Central memory CD8-positive, alpha-beta T cell (primary cell): Measurements from ENCODE around the gene KSR2.
A peak's percentile ranks its signal among the peaks of the same experiment; 100 is the strongest.
"Not testable (repeated sequence)": the region's sequence is repeated elsewhere in the genome, so short reads cannot be mapped to it uniquely, and the experiment has no call there.

Experiments used
- ATAC-seq: fragments of 150-1000 bp; cut with Tn5 transposase; replicated peaks from 2 replicates; pipeline ENCODE4 v1.10.0; 2022; ENCODE audit warnings: mild to moderate bottlenecking, moderate FRiP score, moderate number of reproducible peaks; ENCODE audit not compliant: poor library complexity, severe bottlenecking; ENCODE audit errors: extremely low read depth
- DNase-seq, 2 donors: peaks; one replicate each; pipeline ENCODE4 v3.0.0; 2021; ENCODE audit warnings: low spot score in 2 of 2
- H3K27ac Mint-ChIP-seq: one replicate; pipeline ENCODE4 v1.8.0; 2022; ENCODE audit warnings: low read depth, mild to moderate bottlenecking, moderate library complexity, mixed read lengths
- H3K27me3 Mint-ChIP-seq: one replicate; pipeline ENCODE4 v1.8.0; 2022; ENCODE audit warnings: mixed read lengths
- H3K36me3 Mint-ChIP-seq: one replicate; pipeline ENCODE4 v1.8.0; 2022; ENCODE audit warnings: mild to moderate bottlenecking, moderate library complexity, mixed read lengths; ENCODE audit not compliant: insufficient read depth
- H3K4me1 Mint-ChIP-seq: one replicate; pipeline ENCODE4 v1.8.0; 2022; ENCODE audit warnings: mixed read lengths
- H3K4me3 Mint-ChIP-seq: one replicate; pipeline ENCODE4 v1.8.0; 2022; ENCODE audit warnings: mild to moderate bottlenecking, moderate library complexity, mixed read lengths
- H3K9me3 Mint-ChIP-seq: one replicate; pipeline ENCODE4 v1.8.0; 2022; ENCODE audit warnings: mixed read lengths

Gene KSR2

GRCh38 chr12:117968826-117969659 is at the start of gene KSR2:
Gene KSR2, minus strand, starts transcription at chr12:117968990. Its CDS starts 735 bp downstream, at chr12:117968255.
- Mint-ChIP-seq H3K4me1 (peaks cover 13% of the 10 kb centered on the region), H3K27me3 (peaks cover 92% of the 10 kb centered on the region), H3K36me3 (peaks cover 4% of the 10 kb centered on the region), H3K4me3 (peak within 1 kb of the TSS; percentile 75), H3K27ac (no peak within 1 kb of the TSS), H3K9me3 (peaks cover 11% of the 10 kb centered on the region)
- ATAC-seq (no peak), DNase-seq (no peak)

DNA sequence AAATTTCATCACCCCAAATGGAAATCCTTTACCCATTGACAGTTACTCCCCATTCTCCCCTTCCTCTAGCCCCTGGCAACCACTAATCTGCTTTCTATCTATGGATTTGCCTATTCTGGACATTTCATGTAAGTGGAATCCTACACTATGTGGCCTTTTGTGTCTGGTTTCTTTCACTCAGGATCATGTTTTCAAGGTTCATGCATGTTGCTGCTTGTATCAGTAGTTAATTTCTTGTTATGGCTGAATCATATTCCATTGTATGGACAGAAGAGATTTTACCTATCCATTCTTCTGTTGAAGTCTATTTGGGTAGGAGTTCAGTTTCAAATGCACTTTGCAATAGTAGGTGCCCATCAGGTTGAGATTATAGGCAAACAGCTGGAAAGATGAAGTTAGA is 49.1 kb upstream of the KSR2 start:
- Mint-ChIP-seq H3K4me1 (peaks cover 19% of the 10 kb centered on the region), H3K27ac (no peak overlapping the region), H3K9me3 (no peaks in the 10 kb centered on the region), H3K4me3 (peak overlapping the region; percentile 93), H3K27me3 (no peaks in the 10 kb centered on the region), H3K36me3 (peaks cover 36% of the 10 kb centered on the region)
- DNase-seq (no peak), ATAC-seq (no peak)

- Mint-ChIP-seq H3K9me3 (no peaks in the 10 kb centered on the region), H3K27me3 (no peaks in the 10 kb centered on the region), H3K36me3 (peaks cover 28% of the 10 kb centered on the region), H3K27ac (peak within 1 kb of the TSS; percentile 97), H3K4me3 (peak within 1 kb of the TSS; percentile 93), H3K4me1 (peaks cover 19% of the 10 kb centered on the region)
- DNase-seq = peak; percentile 94 to 95
- ATAC-seq = peak; percentile 99
Observed at GRCh38 chr12:118016424-118017264, 47.9 kb upstream of the KSR2 start, which contains the start of gene RFC5. Gene RFC5, plus strand, starts transcription at chr12:118016703. Its CDS starts 125 bp downstream, at chr12:118016828.

GRCh38 chr12:118015944-118016343 is 47.2 kb upstream of the KSR2 start:
- Mint-ChIP-seq H3K27ac (peak overlapping the region; percentile 97), H3K36me3 (peaks cover 28% of the 10 kb centered on the region), H3K9me3 (no peaks in the 10 kb centered on the region), H3K27me3 (no peaks in the 10 kb centered on the region), H3K4me1 (peaks cover 19% of the 10 kb centered on the region), H3K4me3 (peak overlapping the region; percentile 93)
- DNase-seq = no peak
- no peak for ATAC-seq

DNA sequence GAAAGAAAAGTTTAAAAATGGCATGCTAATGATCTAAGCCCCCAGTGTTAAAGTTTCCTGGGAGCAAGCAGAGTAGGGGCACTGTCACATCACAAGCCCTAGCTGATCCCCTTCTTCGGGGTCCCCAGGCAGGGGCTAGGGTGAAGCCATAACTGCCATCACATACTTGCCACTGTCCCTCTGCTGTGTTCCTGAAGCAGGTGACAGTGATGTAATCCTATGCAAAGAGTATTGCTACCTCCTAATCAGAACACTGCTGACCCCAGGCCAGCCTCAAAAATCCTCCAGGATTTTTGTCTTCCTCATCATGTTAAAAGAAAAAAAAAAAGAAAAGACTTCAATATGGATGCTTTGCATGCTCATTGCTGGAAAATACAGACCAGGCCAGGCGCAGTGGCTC is 46.5 kb upstream of the KSR2 start:
- H3K36me3 Mint-ChIP-seq = peaks cover 26% of the 10 kb centered on the region
- ATAC-seq (no peak), DNase-seq (no peak)
- no peak overlapping the region for H3K27ac Mint-ChIP-seq
- H3K4me1 Mint-ChIP-seq = peaks cover 19% of the 10 kb centered on the region
- H3K9me3 Mint-ChIP-seq = no peaks in the 10 kb centered on the region
- H3K4me3 Mint-ChIP-seq = peak overlapping the region; percentile 18
- H3K27me3 Mint-ChIP-seq = no peaks in the 10 kb centered on the region

DNA sequence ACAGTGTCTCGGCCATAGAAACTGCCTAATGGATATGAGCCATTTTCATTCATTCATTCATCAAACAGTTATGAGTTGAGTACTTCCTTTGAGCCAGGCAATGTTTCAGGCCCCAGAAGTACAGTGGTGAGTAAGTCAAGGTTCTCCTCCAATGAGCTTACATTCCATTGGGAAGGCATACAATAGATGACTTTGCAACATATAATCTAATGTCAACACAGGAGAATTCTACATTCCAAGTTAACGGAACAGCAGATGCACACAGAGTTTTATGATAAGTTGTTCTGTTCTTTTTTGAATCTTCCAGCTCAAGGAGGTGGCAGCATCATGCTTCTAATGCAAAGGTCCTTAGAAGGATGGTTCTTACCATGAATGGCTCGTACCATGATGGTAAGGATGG is 44.5 kb upstream of the KSR2 start:
- H3K9me3 Mint-ChIP-seq = no peaks in the 10 kb centered on the region
- no peak for ATAC-seq
- peaks cover 22% of the 10 kb centered on the region for H3K36me3 Mint-ChIP-seq
- H3K27ac Mint-ChIP-seq = no peak overlapping the region
- H3K4me1 Mint-ChIP-seq = peaks cover 19% of the 10 kb centered on the region
- peaks cover 7% of the 10 kb centered on the region for H3K27me3 Mint-ChIP-seq
- DNase-seq = no peak
- H3K4me3 Mint-ChIP-seq = no peak overlapping the region

DNA sequence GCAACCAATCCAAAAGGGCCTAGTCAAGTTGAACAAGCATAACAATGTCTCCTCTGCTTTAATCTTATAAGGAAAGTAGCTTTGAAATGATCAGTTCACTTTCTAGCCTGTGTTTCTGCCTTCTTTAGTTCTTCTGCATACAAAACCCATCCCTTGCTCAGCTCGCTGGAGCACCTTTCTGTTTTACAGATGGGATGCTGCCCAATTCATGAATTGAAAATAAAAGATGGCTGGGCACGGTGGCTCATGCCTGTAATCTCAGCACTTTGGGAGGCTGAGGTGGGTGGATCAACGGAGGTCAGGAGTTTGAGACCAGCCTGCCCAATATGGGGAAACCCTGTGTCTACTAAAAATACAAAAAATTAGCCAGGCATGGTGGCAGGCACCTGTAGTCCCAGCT is 43.2 kb upstream of the KSR2 start:
- H3K27me3 Mint-ChIP-seq = peaks cover 7% of the 10 kb centered on the region
- H3K36me3 Mint-ChIP-seq = peaks cover 15% of the 10 kb centered on the region
- H3K4me1 Mint-ChIP-seq = peaks cover 8% of the 10 kb centered on the region
- no peaks in the 10 kb centered on the region for H3K9me3 Mint-ChIP-seq
- no peak for ATAC-seq
- DNase-seq = no peak
- H3K27ac Mint-ChIP-seq = no peak overlapping the region
- no peak overlapping the region for H3K4me3 Mint-ChIP-seq

GRCh38 chr12:118011377-118011776 is 42.6 kb upstream of the KSR2 start:
- Mint-ChIP-seq H3K9me3 (no peaks in the 10 kb centered on the region), H3K4me1 (peaks cover 2% of the 10 kb centered on the region), H3K27ac (no peak overlapping the region), H3K36me3 (peaks cover 9% of the 10 kb centered on the region), H3K4me3 (no peak overlapping the region), H3K27me3 (peaks cover 7% of the 10 kb centered on the region)
- DNase-seq = no peak
- ATAC-seq = no peak

DNA sequence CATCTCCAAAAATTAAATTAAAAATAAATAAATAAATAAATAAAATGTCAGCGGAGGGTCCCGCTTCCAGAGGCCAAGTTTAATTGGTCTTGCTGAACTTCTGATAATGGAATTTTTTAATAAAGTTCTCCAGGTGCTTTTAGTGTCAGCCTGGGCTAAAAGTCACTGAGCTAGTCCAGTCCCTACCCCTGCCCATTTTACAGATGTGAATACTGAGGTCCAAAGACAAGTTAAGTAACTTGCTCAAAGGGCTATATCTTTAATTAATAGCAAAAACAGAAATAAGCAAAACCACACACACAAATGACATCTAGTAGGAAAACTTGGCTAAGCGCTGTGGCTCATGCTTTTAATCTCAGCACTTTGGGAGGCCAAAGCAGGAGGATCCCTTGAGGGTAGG is 42.1 kb upstream of the KSR2 start:
- DNase-seq (no peak), ATAC-seq (no peak)
- H3K27me3 Mint-ChIP-seq = peaks cover 7% of the 10 kb centered on the region

DNA sequence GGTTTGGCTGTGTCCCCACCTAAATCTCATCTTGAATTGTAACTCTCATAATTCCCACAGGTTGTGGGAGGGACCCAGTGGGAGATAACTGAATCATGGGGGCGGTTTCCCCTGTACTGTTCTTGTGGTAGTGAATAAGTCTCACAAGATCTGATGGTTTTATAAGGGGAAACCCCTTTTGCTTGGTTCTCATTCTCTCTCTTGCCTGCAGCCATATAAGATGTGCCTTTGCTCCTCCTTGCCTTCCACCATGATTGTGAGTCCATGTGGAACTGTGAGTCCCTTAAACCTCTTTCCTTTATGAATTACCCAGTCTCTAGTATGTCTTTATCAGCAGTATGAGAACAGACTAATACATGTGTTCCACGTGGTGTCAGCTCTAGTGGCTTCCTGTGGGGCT is 31.0 kb upstream of the KSR2 start:
- not testable (repeated sequence) for ATAC-seq, H3K27me3 Mint-ChIP-seq, H3K27ac Mint-ChIP-seq, H3K4me3 Mint-ChIP-seq, DNase-seq, H3K4me1 Mint-ChIP-seq, H3K36me3 Mint-ChIP-seq, H3K9me3 Mint-ChIP-seq

More for the DNA sequence above, 42.1 kb upstream of the KSR2 start:
- Mint-ChIP-seq H3K36me3 (peaks cover 6% of the 10 kb centered on the region), H3K4me3 (no peak overlapping the region), H3K9me3 (no peaks in the 10 kb centered on the region), H3K4me1 (no peaks in the 10 kb centered on the region), H3K27ac (no peak overlapping the region)

- Mint-ChIP-seq H3K27me3 (peaks cover 15% of the 10 kb centered on the region), H3K4me1 (no peaks in the 10 kb centered on the region), H3K4me3 (no peak overlapping the region), H3K9me3 (no peaks in the 10 kb centered on the region), H3K27ac (no peak overlapping the region), H3K36me3 (no peaks in the 10 kb centered on the region)
- DNase-seq = no peak
- ATAC-seq = no peak
Observed at GRCh38 chr12:117998719-117999118, 29.9 kb upstream of the KSR2 start.

DNA sequence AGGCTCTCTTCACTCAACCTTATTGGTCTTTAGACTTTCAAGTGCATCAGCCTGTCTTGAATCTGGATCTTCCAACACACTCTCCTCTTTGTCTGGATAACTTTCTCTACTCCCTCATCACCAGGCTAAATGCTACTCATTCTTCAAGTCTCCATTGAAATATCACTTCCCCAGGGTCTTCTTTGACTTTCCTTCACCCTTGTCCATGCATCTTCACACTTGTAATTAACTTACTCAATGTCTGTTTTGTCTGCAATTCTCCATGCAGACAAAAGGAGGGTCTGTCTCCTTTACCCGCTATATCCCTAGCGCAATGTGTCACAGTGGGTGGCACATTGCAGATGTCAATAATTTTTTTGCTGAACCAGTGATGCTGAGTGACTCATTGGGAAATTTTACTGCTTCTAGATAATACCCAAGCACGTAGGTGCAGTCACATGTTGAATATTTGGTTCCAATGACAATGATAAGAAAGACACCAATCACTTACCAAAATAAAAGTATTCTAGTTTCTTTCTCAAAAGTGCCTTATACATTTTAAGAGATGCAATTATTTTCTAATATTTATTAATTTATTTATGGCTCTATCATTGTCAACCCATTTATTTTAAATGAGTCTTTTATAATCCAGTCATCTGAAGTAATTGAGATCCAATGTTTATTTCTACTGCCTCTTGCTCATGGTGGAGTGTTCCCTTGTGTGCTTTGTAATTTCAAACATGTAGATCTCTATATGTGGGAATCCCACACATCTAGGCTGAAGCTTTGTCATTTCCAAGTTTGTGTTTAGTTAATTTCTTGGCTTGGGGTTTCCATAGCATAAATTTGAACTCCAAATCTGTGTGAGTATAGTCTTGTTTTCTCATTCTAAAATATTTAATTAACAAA is 26.0 kb upstream of the KSR2 start:
- Mint-ChIP-seq H3K4me1 (no peaks in the 10 kb centered on the region), H3K4me3 (no peak overlapping the region), H3K27ac (no peak overlapping the region), H3K27me3 (peaks cover 22% of the 10 kb centered on the region), H3K9me3 (no peaks in the 10 kb centered on the region), H3K36me3 (no peaks in the 10 kb centered on the region)
- ATAC-seq (no peak), DNase-seq (no peak)
